ENCODE measurements around the gene PLBD2. TPM values are rescaled to one million over a fixed set of nuclear protein-coding genes. Genes with fewer than 3 reads are reported as not detected.
A peak's percentile ranks its signal among the peaks of the same experiment; 100 is the strongest.

PLBD2 gene
- total RNA-seq, 1 experiment from 2014 or later = 31.4 TPM

- no peak overlapping the region for H3K14ac ChIP-seq (ENCODE audit: insufficient read depth, low read length)
- H3K9ac ChIP-seq (ENCODE audit: extremely low read depth, insufficient read length, low read length) = no peak overlapping the region
- no peak overlapping the region for H2BK120ac ChIP-seq (ENCODE audit: low read depth, low read length, poor library complexity, severe bottlenecking)
- no peaks in the 10 kb centered on the region for H3K79me1 ChIP-seq (ENCODE audit: insufficient read depth, low read depth, low read length, poor library complexity, severe bottlenecking)
- no peaks in the 10 kb centered on the region for H3K79me2 ChIP-seq (ENCODE audit: insufficient read depth, low read length)
- H2BK12ac ChIP-seq (ENCODE audit: insufficient read length, low read depth, low read length) = no peak overlapping the region
- no peak for TF ChIP-seq CTCF (conservative IDR thresholded peaks at IDR 0.05)
- H3K27me3 ChIP-seq (ENCODE audit: insufficient read depth, low read length) = no peaks in the 10 kb centered on the region
- H4K8ac ChIP-seq (replicated peaks; ENCODE audit: insufficient read length, low read depth, low read length) = no peak overlapping the region
- H3K23me2 ChIP-seq (ENCODE audit: insufficient read length, low read depth, low read length, poor library complexity, severe bottlenecking) = no peaks in the 10 kb centered on the region
- H3K27me3 Mint-ChIP-seq (ENCODE audit: low read depth) = no peaks in the 10 kb centered on the region; the same call in 1 of the 2 replicates
- H3K27ac Mint-ChIP-seq = peak overlapping the region in 1 of 3 experiments; percentile 39; a peak in 2 of 7 replicates
- no peaks in the 10 kb centered on the region for H3K9me3 Mint-ChIP-seq
- H3K23ac ChIP-seq (ENCODE audit: insufficient read length, low read depth, low read length) = no peak overlapping the region
- H4K20me1 ChIP-seq (ENCODE audit: control insufficient read depth, insufficient read depth, insufficient read length) = no peaks in the 10 kb centered on the region
- no peak overlapping the region for H4K91ac ChIP-seq (ENCODE audit: insufficient read length, low read depth, low read length)
- no peak overlapping the region for H2BK15ac ChIP-seq (ENCODE audit: low read depth, low read length)
- H3K56ac ChIP-seq (ENCODE audit: insufficient read length, low read depth, low read length) = no peak overlapping the region
- no peak overlapping the region for H3T11ph ChIP-seq (ENCODE audit: low read length)
- no peak overlapping the region for H3K4me2 ChIP-seq (ENCODE audit: insufficient read depth, insufficient read length, low read length)
- H2AK5ac ChIP-seq (ENCODE audit: insufficient read length, low read length) = no peak overlapping the region
- no peak for DNase-seq
- no peak overlapping the region for H3K4me3 Mint-ChIP-seq
- peaks cover 0 to 3% of the 10 kb centered on the region in 2 experiments; a peak in 2 of 4 replicates for H3K4me1 Mint-ChIP-seq
- H3K4ac ChIP-seq (ENCODE audit: low read depth, low read length) = no peak overlapping the region
- H3K9me3 ChIP-seq (ENCODE audit: control insufficient read depth, low read depth, low read length) = no peaks in the 10 kb centered on the region
- H3K36me3 Mint-ChIP-seq (ENCODE audit: insufficient read depth in 1 of 3, low read depth in 3 of 3) = peaks cover 6 to 40% (median 38%) of the 10 kb centered on the region in 3 experiments; a peak in 6 of 7 replicates
- H3K4me1 ChIP-seq (ENCODE audit: insufficient read depth, low read length) = no peaks in the 10 kb centered on the region
- H2BK5ac ChIP-seq (ENCODE audit: insufficient read length, low read length) = no peak overlapping the region
- H4K5ac ChIP-seq (ENCODE audit: insufficient read length, low read depth, low read length) = no peak overlapping the region
- no peak overlapping the region for H3K27ac ChIP-seq (ENCODE audit: insufficient read length, low read depth, low read length)
- WGBS (ENCODE audit: extremely low coverage, insufficient read length, low lambda C conversion rate) = no CpG with 5 or more reads among the region's 6 CpGs
- H3K18ac ChIP-seq (ENCODE audit: insufficient read length, low read depth, low read length) = no peak overlapping the region
- H2BK20ac ChIP-seq (ENCODE audit: low read depth, low read length, poor library complexity, severe bottlenecking) = no peak overlapping the region
- H2AFZ ChIP-seq (ENCODE audit: low read length) = no peak overlapping the region
These were observed 27.0 kb downstream of the PLBD2 start for GRCh38 chr12:113385282-113385882.
